HL-60 (cell line): ENCODE results near the gene SLC22A12.

Experiments
- DNase-seq, 2 experiments: peaks; one replicate each; pipeline ENCODE4 v3.0.0-alpha.2; 2010 to 2020; ENCODE audit warnings: low read depth in 1 of 2, low spot score in 1 of 2
- H3K27ac ChIP-seq: fragments of 250-450 bp; sonication (Bioruptor Pico); replicated peaks from 2 replicates; pipeline ENCODE4 v1.5.1; 2020; ENCODE audit warnings: mild to moderate bottlenecking, moderate library complexity
- H3K27me3 ChIP-seq: fragments of 250-450 bp; sonication (Bioruptor Pico); 2 replicates; pipeline ENCODE4 v1.5.1; 2021; ENCODE audit warnings: mild to moderate bottlenecking, moderate library complexity; ENCODE audit not compliant: insufficient read depth, poor library complexity, severe bottlenecking
- H3K4me3 ChIP-seq: replicated peaks from 2 replicates; pipeline ENCODE4 v1.5.1; 2011; ENCODE audit warnings: mild to moderate bottlenecking, control low read depth, low read length; ENCODE audit not compliant: insufficient read depth
- GABPA ChIP-seq: IDR thresholded peaks from 2 replicates; pipeline ENCODE4 v1.6.1; 2012; ENCODE audit warnings: low read depth
- POLR2AphosphoS5 ChIP-seq: IDR thresholded peaks from 2 replicates; pipeline ENCODE4 v1.6.1; 2012; ENCODE audit warnings: low read depth
- SPI1 ChIP-seq: IDR thresholded peaks from 2 replicates; pipeline ENCODE4 v1.6.1; 2012; ENCODE audit warnings: low read depth, mild to moderate bottlenecking, borderline replicate concordance
- TF ChIP-seq, protein P1 (sequence below): IDR thresholded peaks from one replicate; pipeline ENCODE4 v1.5.1; 2011; ENCODE audit warnings: low read length, control low read depth, inconsistent platforms; ENCODE audit not compliant: insufficient read depth
- TF ChIP-seq, protein P2 (sequence below): IDR thresholded peaks from 2 replicates; pipeline ENCODE4 v1.6.1; 2012; ENCODE audit warnings: low read depth; ENCODE audit not compliant: insufficient replicate concordance

Gene SLC22A12

DNA sequence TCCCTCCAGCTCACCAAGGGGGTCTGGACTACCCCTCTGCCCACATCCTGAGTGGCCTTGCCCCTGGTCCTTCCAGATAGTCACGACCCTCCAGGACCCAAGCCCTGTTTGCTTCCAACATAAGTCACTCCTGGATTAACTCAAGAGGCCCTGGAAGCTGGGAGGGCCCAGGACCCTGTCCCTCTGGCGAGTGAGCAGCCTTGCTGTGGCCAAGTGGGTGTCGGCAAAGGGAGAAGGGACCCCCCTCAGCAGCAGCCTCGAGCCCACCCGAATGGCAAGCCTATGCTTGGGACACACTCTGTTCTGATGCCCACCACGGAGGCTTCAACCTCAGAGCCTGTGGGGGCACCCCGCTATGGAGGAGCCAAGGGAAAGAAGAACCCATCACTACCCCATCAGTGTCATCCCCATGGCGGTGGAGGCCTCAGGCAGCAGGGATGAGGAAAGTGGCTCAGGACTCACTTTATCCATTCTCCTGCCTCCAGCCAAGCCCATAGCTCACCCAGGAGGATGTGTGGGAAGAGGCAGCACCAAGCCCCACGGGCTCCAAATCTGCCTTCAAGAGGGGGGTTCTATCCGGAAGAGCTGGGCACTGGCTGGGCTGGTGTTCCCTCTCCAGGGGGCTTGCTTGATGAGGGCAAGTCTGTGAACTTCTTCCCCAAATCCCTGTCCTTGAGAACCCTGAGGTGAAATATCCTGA is 12.5 kb downstream of the SLC22A12 start:
- TF ChIP-seq GABPA (no peak), SPI1 (no peak), POLR2AphosphoS5 (no peak)
- TF ChIP-seq, protein P1, sequence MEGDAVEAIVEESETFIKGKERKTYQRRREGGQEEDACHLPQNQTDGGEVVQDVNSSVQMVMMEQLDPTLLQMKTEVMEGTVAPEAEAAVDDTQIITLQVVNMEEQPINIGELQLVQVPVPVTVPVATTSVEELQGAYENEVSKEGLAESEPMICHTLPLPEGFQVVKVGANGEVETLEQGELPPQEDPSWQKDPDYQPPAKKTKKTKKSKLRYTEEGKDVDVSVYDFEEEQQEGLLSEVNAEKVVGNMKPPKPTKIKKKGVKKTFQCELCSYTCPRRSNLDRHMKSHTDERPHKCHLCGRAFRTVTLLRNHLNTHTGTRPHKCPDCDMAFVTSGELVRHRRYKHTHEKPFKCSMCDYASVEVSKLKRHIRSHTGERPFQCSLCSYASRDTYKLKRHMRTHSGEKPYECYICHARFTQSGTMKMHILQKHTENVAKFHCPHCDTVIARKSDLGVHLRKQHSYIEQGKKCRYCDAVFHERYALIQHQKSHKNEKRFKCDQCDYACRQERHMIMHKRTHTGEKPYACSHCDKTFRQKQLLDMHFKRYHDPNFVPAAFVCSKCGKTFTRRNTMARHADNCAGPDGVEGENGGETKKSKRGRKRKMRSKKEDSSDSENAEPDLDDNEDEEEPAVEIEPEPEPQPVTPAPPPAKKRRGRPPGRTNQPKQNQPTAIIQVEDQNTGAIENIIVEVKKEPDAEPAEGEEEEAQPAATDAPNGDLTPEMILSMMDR: no peak
- TF ChIP-seq, protein P2, sequence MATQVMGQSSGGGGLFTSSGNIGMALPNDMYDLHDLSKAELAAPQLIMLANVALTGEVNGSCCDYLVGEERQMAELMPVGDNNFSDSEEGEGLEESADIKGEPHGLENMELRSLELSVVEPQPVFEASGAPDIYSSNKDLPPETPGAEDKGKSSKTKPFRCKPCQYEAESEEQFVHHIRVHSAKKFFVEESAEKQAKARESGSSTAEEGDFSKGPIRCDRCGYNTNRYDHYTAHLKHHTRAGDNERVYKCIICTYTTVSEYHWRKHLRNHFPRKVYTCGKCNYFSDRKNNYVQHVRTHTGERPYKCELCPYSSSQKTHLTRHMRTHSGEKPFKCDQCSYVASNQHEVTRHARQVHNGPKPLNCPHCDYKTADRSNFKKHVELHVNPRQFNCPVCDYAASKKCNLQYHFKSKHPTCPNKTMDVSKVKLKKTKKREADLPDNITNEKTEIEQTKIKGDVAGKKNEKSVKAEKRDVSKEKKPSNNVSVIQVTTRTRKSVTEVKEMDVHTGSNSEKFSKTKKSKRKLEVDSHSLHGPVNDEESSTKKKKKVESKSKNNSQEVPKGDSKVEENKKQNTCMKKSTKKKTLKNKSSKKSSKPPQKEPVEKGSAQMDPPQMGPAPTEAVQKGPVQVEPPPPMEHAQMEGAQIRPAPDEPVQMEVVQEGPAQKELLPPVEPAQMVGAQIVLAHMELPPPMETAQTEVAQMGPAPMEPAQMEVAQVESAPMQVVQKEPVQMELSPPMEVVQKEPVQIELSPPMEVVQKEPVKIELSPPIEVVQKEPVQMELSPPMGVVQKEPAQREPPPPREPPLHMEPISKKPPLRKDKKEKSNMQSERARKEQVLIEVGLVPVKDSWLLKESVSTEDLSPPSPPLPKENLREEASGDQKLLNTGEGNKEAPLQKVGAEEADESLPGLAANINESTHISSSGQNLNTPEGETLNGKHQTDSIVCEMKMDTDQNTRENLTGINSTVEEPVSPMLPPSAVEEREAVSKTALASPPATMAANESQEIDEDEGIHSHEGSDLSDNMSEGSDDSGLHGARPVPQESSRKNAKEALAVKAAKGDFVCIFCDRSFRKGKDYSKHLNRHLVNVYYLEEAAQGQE: no peak
- Histone ChIP-seq H3K27me3 (no peaks in the 10 kb centered on the region), H3K4me3 (no peak overlapping the region), H3K27ac (no peak overlapping the region)
- DNase-seq: no peak

DNA sequence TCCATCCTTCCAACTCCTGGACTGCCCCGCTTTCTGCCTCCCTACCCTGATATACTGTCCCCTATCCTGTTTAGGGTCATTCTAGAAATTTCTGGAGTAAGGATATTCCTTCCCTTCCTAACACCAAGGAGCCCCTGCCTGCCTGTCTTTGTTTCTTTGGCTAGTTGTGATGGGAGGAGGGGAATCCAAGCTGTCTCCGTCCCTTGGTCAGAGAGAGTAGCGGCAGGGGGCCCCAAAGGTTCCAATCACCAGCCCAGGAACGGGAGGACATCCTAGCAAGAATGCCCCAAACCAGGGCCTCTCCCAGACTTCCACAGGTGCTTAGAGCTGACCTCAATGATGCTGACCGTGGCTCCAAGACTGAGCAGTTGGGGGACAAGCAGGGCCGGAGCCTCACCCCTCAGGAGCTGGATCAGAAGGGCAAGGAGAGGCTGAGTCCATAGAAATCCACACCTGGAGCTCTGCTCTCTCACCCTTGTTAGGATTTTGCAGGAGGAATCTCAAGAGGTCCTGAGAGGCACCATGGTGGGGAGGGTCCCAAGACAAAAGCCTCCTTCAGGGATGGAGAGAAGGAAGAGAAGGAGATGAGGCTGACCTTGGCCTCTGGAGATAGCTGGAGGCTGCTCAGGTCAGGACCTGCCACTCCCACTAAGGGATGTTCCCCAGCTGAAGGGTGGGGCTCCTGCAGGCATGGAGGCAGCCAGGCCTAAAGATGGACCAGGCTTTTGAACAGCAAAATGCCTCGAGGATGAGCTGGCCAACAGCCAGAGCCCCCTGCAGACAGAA is 13.6 kb downstream of the SLC22A12 start:
- no peak overlapping the region for H3K4me3 ChIP-seq
- H3K27ac ChIP-seq: no peak overlapping the region
- TF ChIP-seq SPI1 (no peak), POLR2AphosphoS5 (no peak), GABPA (no peak)
- TF ChIP-seq, protein P2: no peak
- TF ChIP-seq, protein P1: no peak
- no peak for DNase-seq
- H3K27me3 ChIP-seq: no peaks in the 10 kb centered on the region

DNA sequence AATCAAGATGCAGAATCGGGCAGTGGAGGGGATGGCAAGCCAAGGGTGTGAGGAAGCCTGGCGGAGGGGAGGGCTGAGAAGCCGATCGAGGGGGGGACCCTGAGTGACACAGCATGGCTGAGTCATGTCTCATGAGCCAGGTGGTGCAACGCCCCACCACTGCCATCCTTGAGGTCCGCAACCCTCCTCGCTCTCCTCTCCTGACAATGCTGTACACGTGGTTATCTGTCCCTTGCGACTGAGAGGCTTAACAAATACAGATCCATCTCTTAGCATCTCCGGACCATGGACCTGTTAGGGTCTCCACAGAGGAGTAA is 14.2 kb downstream of the SLC22A12 start:
- H3K4me3 ChIP-seq: no peak overlapping the region
- DNase-seq: no peak
- H3K27me3 ChIP-seq: no peaks in the 10 kb centered on the region
- no peak overlapping the region for H3K27ac ChIP-seq
- TF ChIP-seq, protein P2: no peak
- TF ChIP-seq SPI1 (no peak), GABPA (no peak), POLR2AphosphoS5 (no peak)
- TF ChIP-seq, protein P1: no peak
